Erythroblast (primary cell): ENCODE measurements around the gene HSCB.
"Not testable (repeated sequence)": the region's sequence is repeated elsewhere in the genome, so short reads cannot be mapped to it uniquely, and the experiment has no call there.

Experiments used
- DNase-seq, 2 experiments: peaks; one replicate each; lab custom pipeline; 2025; lab: John Stamatoyannopoulos, UW
- GATA1 ChIP-seq: IDR thresholded peaks from 2 replicates; pipeline ENCODE4 v1.6.1; 2011; ENCODE audit warnings: low read depth, mild to moderate bottlenecking, control low read depth, low read length, moderate library complexity
- POLR2A ChIP-seq: IDR thresholded peaks from 2 replicates; pipeline ENCODE4 v1.6.1; 2011; ENCODE audit warnings: mild to moderate bottlenecking, low read length

Gene HSCB

DNA sequence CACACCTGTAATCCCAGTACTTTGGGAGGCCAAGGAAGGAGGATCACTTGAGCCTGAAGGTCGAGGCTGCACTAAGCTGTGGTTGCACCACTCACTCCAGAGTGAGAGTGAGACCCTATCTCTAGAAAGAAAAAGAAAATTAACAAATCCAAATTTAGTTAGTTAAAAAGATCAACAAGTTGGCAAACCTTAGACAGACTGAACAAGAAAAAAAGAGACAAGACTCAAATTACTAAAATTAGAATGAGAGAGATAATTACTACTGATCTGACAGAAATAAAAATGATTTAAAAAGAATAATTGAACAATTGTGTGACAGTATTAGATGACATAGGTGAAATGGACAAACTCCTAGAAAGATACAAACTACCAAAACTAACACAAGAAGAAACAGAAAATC, 13.8 kb upstream of the HSCB start:
- TF ChIP-seq POLR2A (no peak), GATA1 (no peak)
- no peak for DNase-seq

DNA sequence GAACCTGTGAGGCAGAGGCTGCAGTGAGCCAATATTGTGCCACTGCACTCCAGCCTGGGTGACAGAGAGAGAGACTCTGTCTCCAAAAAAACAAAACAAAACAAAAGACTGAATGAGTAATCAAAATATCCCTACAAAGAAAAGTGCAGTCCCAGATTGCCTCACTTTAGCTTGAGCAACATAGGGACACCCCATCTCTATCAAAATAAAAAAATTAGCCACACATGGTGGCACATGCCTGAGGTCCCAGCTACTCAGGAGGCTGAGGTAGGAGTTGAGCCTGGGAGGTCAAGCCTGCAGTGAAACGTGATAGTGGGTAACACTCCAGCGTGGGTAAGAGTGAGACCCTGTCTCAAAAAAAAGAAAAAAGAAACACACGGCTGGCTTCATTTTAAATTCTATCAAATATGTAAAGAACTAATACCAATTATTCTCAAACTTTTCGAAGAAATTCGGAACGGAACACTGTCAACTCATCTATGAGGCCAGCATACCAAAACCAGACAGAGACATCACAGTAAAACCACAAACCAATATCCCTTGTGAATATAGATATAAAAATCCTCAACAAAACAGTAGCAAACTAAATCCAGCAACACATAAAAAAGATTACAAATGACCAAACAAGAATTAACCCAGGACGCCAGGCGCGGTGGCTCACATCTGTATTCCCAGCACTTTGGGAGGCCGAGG, 13.1 kb upstream of the HSCB start:
- TF ChIP-seq POLR2A = no peak
- no peak for DNase-seq

DNA sequence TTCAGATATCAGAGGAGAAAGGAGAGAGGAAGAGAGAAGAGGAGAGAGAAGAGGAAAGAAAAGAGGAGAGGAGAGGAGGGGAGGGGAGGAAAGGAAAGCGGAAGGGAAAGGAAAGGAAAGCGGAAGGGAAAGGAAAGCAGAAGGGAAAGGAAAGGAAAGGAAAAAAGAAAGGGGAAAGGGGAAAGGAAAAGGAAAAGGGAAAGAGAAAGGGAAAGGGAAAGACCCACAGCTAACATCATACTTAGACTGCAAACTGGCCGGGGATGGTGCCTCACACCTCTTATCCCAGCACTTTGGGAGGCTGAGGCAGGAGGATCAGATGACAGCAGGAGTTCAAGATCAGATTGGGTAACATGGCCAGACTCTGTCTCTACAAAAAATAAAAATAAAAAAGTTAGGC, 11.7 kb upstream of the HSCB start:
- DNase-seq = no peak
- TF ChIP-seq GATA1 (no peak), POLR2A (no peak)

- no peak for TF ChIP-seq POLR2A
- no peak for TF ChIP-seq GATA1
- no peak for DNase-seq
Observed at GRCh38 chr22:28734393-28734792, 7.4 kb upstream of the HSCB start.

- TF ChIP-seq GATA1 (no peak), POLR2A (no peak)
- DNase-seq = peak; percentile 46 to 81
Observed at GRCh38 chr22:28736301-28737155, 5.3 kb upstream of the HSCB start.

- DNase-seq = no peak
- TF ChIP-seq POLR2A (no peak), GATA1 (no peak)
Observed at GRCh38 chr22:28737701-28738100, 4.1 kb upstream of the HSCB start.

DNA sequence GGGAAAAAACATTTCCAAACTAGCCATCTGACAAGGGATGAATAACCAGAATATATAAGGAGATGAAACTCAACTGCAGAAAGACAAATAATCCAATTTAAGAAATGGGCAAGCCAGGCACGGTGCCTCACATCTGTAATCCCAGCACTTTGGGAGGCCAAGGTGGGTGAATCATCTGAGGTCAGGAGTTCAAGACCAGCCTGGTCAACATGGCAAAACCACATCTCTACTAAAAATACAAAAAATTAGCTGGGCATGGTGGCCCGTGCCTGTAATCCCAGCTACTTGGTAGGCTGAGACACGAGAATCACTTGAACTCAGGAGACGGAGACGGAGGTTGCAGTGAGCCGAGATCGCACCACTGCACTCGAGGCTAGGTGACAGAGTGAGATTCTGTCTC, 3.0 kb upstream of the HSCB start:
- not testable (repeated sequence) for DNase-seq

- no peak for DNase-seq
- TF ChIP-seq GATA1 (no peak), POLR2A (no peak)
Observed at GRCh38 chr22:28741200-28741784, 547 bp upstream of the HSCB start.

DNA sequence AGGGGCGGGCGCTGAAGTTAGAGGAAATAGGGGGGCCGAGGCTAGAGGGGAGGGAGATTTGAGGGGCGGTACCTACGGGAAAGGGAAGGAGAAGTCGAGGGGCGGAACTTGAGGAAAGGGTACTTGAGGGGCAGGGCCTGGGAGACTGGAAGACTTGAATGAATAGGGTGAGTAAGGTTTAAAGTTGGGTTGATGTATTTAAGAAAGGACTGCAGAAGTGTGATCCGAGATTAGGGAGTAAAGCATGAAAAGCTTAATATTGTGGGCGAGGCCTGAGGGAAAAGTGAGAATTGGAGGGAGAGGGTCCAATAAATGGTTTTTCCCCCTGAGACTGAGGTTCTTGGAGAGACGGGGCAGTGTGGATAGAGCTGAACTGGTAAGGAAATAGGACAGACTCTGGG, 723 bp downstream of the HSCB start:
- DNase-seq = no peak
- TF ChIP-seq GATA1 (no peak), POLR2A (no peak)

- TF ChIP-seq GATA1 (no peak), POLR2A (no peak)
- no peak for DNase-seq
Observed at GRCh38 chr22:28743852-28744251, 2.0 kb downstream of the HSCB start.

DNA sequence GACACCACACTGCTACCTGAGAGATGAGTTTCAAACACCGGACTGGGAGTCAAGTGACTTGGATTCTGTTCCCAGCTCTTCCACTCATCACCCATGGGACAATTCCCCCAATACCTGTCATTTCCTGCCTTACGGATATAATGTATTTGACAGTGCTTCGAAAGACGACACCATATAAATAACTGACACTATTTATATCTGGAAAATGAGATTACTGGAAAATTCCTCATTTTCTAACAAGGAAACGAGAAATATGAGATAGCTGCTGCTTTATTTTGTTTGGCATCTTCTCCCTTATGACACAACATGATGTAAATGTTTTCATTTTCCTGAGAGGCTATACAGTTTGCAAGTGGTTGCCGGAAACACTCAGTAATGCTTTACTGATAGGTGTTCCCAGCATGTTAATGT, 8.6 kb downstream of the HSCB start:
- no peak for DNase-seq
- no peak for TF ChIP-seq GATA1
- no peak for TF ChIP-seq POLR2A

GRCh38 chr22:28754512-28754911, 12.7 kb downstream of the HSCB start:
- DNase-seq = not testable (repeated sequence)

DNA sequence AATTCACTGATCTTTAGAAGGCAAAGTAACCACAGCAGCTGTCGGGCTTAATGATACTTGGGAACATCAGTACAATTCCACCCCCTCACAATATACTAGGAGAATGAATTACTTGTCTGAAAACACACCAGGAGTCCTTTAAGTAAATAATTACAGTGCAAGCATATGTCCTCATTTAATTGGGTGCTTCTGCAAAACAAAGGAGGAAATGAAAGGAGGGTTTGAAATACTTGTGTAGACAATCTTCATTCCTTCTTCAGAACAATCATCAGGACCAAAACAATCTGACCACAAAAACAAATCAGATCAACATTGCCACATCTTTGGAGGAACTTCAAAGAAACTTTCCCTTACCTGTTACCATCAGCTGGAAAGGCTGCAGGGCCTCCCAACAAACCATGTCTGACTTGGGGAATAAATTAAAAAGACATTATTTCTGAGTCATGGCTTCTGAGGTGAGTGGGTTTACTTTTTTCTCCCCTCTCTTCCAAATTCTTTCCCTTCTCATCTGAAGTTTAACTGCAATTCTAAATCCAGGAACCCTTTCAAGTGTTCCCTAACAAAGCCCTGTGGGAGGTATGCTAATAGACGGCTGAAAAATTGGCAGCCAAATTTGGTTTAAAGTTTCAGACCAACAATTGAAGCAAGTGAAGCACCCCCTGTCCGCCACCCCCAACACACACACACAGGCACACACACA, 18.2 kb downstream of the HSCB start:
- TF ChIP-seq GATA1 (no peak), POLR2A (no peak)
- no peak for DNase-seq

GRCh38 chr22:28761449-28761755, 19.6 kb downstream of the HSCB start:
- no peak for TF ChIP-seq POLR2A
- TF ChIP-seq GATA1 = no peak
- no peak for DNase-seq

- DNase-seq = not testable (repeated sequence)
Observed at GRCh38 chr22:28762000-28762399, 20.2 kb downstream of the HSCB start.
